ENCODE results near the gene GAL3ST2.

DNA sequence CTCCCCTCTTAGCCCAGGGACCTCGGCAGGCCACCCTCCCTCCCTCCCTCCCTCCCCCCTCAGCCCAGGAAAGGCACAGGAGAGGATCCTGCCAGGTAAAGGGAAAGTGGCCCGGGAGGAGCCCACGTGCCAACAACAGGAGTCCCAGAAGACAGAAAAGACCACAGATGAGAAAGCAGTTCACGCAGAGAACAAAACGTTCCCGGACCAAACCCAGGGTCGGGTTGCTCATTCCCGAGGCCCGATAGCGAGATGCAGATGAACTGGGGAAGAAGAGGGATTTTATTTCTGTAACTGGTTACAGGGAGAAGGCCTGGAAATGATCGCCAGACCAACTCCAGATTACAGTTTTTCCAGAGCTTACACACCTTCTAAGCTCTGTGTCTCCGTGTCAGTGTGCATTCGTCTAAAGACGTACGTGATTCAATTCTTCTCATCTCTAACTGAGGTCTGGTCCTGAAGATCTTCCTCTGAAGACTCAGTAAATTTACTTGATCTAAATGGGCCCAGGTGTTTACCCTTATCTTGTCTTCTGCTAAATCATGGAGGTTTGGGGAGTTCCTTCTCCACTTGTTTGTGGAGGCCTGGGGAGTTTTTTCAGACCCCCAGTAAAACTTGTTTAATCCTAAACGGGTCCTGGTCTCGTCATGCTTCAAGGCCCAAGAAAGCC lies 31.6 kb downstream of the GAL3ST2 start:
- TF ChIP-seq, protein P1, sequence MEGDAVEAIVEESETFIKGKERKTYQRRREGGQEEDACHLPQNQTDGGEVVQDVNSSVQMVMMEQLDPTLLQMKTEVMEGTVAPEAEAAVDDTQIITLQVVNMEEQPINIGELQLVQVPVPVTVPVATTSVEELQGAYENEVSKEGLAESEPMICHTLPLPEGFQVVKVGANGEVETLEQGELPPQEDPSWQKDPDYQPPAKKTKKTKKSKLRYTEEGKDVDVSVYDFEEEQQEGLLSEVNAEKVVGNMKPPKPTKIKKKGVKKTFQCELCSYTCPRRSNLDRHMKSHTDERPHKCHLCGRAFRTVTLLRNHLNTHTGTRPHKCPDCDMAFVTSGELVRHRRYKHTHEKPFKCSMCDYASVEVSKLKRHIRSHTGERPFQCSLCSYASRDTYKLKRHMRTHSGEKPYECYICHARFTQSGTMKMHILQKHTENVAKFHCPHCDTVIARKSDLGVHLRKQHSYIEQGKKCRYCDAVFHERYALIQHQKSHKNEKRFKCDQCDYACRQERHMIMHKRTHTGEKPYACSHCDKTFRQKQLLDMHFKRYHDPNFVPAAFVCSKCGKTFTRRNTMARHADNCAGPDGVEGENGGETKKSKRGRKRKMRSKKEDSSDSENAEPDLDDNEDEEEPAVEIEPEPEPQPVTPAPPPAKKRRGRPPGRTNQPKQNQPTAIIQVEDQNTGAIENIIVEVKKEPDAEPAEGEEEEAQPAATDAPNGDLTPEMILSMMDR (conservative IDR thresholded peaks at IDR 0.05) = no peak
- no peak for TF ChIP-seq ZFX (IDR thresholded peaks at IDR 0.05)

Data from C4-2B (cell line).